Measurements from ENCODE around the gene CDX2.
"Not testable (repeated sequence)": the region's sequence is repeated elsewhere in the genome, so short reads cannot be mapped to it uniquely, and the experiment has no call there.

CDX2 gene

GRCh38 chr13:27969082-27969865 is at the start of gene CDX2:
Gene CDX2 (minus strand): TSS chr13:27969315. CDS start chr13:27969006, 309 bp downstream.
- no peak for DNase-seq (ENCODE audit: low spot score)

- no peak for DNase-seq (ENCODE audit: low spot score)
These were observed 45.2 kb upstream of the CDX2 start for GRCh38 chr13:28014301-28014700.

GRCh38 chr13:28013482-28013881 is 44.4 kb upstream of the CDX2 start:
- DNase-seq (ENCODE audit: low spot score), result no peak

- no peak for DNase-seq (ENCODE audit: low spot score)
These were observed 43.8 kb upstream of the CDX2 start for GRCh38 chr13:28012896-28013295.

GRCh38 chr13:28012383-28012782 is 43.3 kb upstream of the CDX2 start:
- no peak for DNase-seq (ENCODE audit: low spot score)

- DNase-seq (ENCODE audit: low spot score), result no peak
These were observed 40.9 kb upstream of the CDX2 start for GRCh38 chr13:28010046-28010445.

- DNase-seq (ENCODE audit: low spot score), result not testable (repeated sequence)
These were observed 35.9 kb upstream of the CDX2 start for GRCh38 chr13:28005016-28005415.

- DNase-seq (ENCODE audit: low spot score), result no peak
These were observed 34.0 kb upstream of the CDX2 start for GRCh38 chr13:28002886-28003698.

GRCh38 chr13:28001837-28002473 is 32.8 kb upstream of the CDX2 start:
- no peak for DNase-seq (ENCODE audit: low spot score)

- DNase-seq (ENCODE audit: low spot score), result no peak
These were observed 31.9 kb upstream of the CDX2 start for GRCh38 chr13:28001049-28001448.

- no peak for DNase-seq (ENCODE audit: low spot score)
These were observed 31.5 kb upstream of the CDX2 start for GRCh38 chr13:28000567-28000966.

GRCh38 chr13:27997904-27998522 is 28.9 kb upstream of the CDX2 start:
- peak; percentile 16 for DNase-seq (ENCODE audit: low spot score)

GRCh38 chr13:27991881-27992280 is 22.8 kb upstream of the CDX2 start:
- DNase-seq (ENCODE audit: low spot score), result no peak

GRCh38 chr13:27988520-27988919 is 19.4 kb upstream of the CDX2 start, which contains the start of gene URAD:
Gene URAD (minus strand): TSS chr13:27988693. CDS start chr13:27988637, 56 bp downstream.
- DNase-seq (ENCODE audit: low spot score), result no peak

GRCh38 chr13:27985600-27985999 is 16.5 kb upstream of the CDX2 start:
- DNase-seq (ENCODE audit: low spot score), result no peak

GRCh38 chr13:27982361-27982760 is 13.2 kb upstream of the CDX2 start:
- DNase-seq (ENCODE audit: low spot score), result no peak

GRCh38 chr13:27981006-27981708 is 12.0 kb upstream of the CDX2 start:
- no peak for DNase-seq (ENCODE audit: low spot score)

- no peak for DNase-seq (ENCODE audit: low spot score)
These were observed 11.3 kb upstream of the CDX2 start for GRCh38 chr13:27980280-27980998.

- no peak for DNase-seq (ENCODE audit: low spot score)
These were observed 10.7 kb upstream of the CDX2 start for GRCh38 chr13:27979765-27980279.

GRCh38 chr13:27979001-27979643 is 10.0 kb upstream of the CDX2 start:
- no peak for DNase-seq (ENCODE audit: low spot score)
